Ureter (tissue), 1 donor: ENCODE data around the gene TOMM34. TPM values are rescaled to one million over a fixed set of nuclear protein-coding genes. Genes with fewer than 3 reads are reported as not detected.

Experiments used
- total RNA-seq: library from RNA; stranded (reverse); gene quantifications from one replicate; pipeline ENCODE4 v1.2.4, GENCODE V29; 2023
- donor health status: DM: yes; HTN: yes; CAD: no.

Gene TOMM34
- total RNA-seq, 1 donor from 2014 or later = 57.1 TPM

Other genes with a start within 250 kb of the TOMM34 start
- 1.1 TPM for gene CCN5, start 245.0 kb downstream of the TOMM34 start, total RNA-seq
- gene KCNK15, start 214.5 kb downstream of the TOMM34 start, total RNA-seq = 3.4 TPM
- 0.44 TPM for gene RIMS4, start 149.9 kb downstream of the TOMM34 start, total RNA-seq
- 314 TPM for gene YWHAB, start 74.7 kb downstream of the TOMM34 start, total RNA-seq
- 79.4 TPM for gene PABPC1L, start 50.3 kb downstream of the TOMM34 start, total RNA-seq
- gene STK4, start 6.1 kb upstream of the TOMM34 start, total RNA-seq = 53.3 TPM
- gene KCNS1, start 140.7 kb upstream of the TOMM34 start, total RNA-seq = 0.86 TPM
- gene WFDC5, start 154.8 kb upstream of the TOMM34 start, total RNA-seq = 0.78 TPM
- not detected for gene WFDC12, start 164.1 kb upstream of the TOMM34 start, total RNA-seq
- gene PI3, start 214.5 kb upstream of the TOMM34 start, total RNA-seq = 1.7 TPM
- not detected for gene SEMG1, start 246.6 kb upstream of the TOMM34 start, total RNA-seq